Naive thymus-derived CD4-positive, alpha-beta T cell (primary cell): ENCODE results near the gene FBXW7. TPM values are rescaled to one million over a fixed set of nuclear protein-coding genes. Genes with fewer than 3 reads are reported as not detected.
A peak's percentile ranks its signal among the peaks of the same experiment; 100 is the strongest.

Experiments used
- ATAC-seq: fragments of 150-1000 bp; cut with Tn5 transposase; 2 replicates; pipeline ENCODE4 v1.10.0; 2021; ENCODE audit warnings: mild to moderate bottlenecking, moderate library complexity
- CTCF ChIA-PET: fragments of 350-600 bp; sonication (Branson Sonifier 250); formaldehyde crosslinking; loops from one replicate; lab custom pipeline; 2021; ENCODE audit warnings: antibody characterized with exemption; lab: Charles Lee
- POLR2A ChIA-PET: fragments of 350-600 bp; sonication (Branson Sonifier 250); formaldehyde crosslinking; loops from one replicate; lab custom pipeline; 2021; ENCODE audit warnings: antibody characterized with exemption, inconsistent platforms; lab: Charles Lee
- DNase-seq, 9 donors: peaks; one replicate each; pipeline versions ENCODE4 v3.0.0 to v3.0.0-alpha.2; 2020 to 2022; ENCODE audit warnings: mixed read lengths in 1 of 9
- H3K27ac ChIP-seq: one replicate; pipeline ENCODE4 v1.7.0; 2013; ENCODE audit warnings: mild to moderate bottlenecking, low read depth, low read length, moderate library complexity
- H3K27me3 ChIP-seq, 2 donors: one replicate each; pipeline ENCODE4 v1.7.0; 2013; ENCODE audit warnings: low read length in 2 of 2, mild to moderate bottlenecking in 2 of 2, moderate library complexity in 2 of 2; ENCODE audit not compliant: control insufficient read depth in 2 of 2, insufficient read depth in 2 of 2
- H3K36me3 ChIP-seq, 3 experiments: 1 replicate in 2 of 3; 2 replicates in 1 of 3; pipeline ENCODE4 v1.7.0; 2013; ENCODE audit warnings: low read length in 3 of 3, mild to moderate bottlenecking in 3 of 3, moderate library complexity in 1 of 3; ENCODE audit not compliant: insufficient read depth in 3 of 3, control insufficient read depth in 2 of 3
- H3K4me1 ChIP-seq, 2 donors: one replicate each; pipeline ENCODE4 v1.7.0; 2013; ENCODE audit warnings: low read length in 2 of 2, mild to moderate bottlenecking in 2 of 2, moderate library complexity in 1 of 2; ENCODE audit not compliant: control insufficient read depth in 2 of 2, insufficient read depth in 2 of 2
- H3K4me3 ChIP-seq: 2 replicates; pipeline ENCODE4 v1.7.0; 2013; ENCODE audit warnings: mild to moderate bottlenecking, low read length
- H3K9me3 ChIP-seq, 3 experiments: 1 replicate in 2 of 3; 2 replicates in 1 of 3; pipeline ENCODE4 v1.7.0; 2013; ENCODE audit warnings: low read length in 3 of 3; ENCODE audit not compliant: control insufficient read depth in 2 of 3
- H3K27ac Mint-ChIP-seq, 9 donors: one replicate each; pipeline ENCODE4 v1.8.0; 2020 to 2022; ENCODE audit warnings: mixed read lengths in 9 of 9, mild to moderate bottlenecking in 8 of 9, moderate library complexity in 5 of 9, inconsistent platforms in 2 of 9
- H3K27me3 Mint-ChIP-seq, 5 donors: one replicate each; pipeline ENCODE4 v1.8.0; 2021 to 2022; ENCODE audit warnings: mixed read lengths in 5 of 5, mild to moderate bottlenecking in 1 of 5
- H3K36me3 Mint-ChIP-seq, 5 donors: one replicate each; pipeline ENCODE4 v1.8.0; 2020 to 2022; ENCODE audit warnings: mixed read lengths in 5 of 5, mild to moderate bottlenecking in 3 of 5, inconsistent platforms in 1 of 5
- H3K4me1 Mint-ChIP-seq, 7 donors: one replicate each; pipeline ENCODE4 v1.8.0; 2020 to 2022; ENCODE audit warnings: mixed read lengths in 7 of 7, mild to moderate bottlenecking in 3 of 7, inconsistent platforms in 1 of 7
- H3K4me3 Mint-ChIP-seq, 10 donors: one replicate each; pipeline ENCODE4 v1.8.0; 2020 to 2022; ENCODE audit warnings: mild to moderate bottlenecking in 10 of 10, mixed read lengths in 10 of 10, moderate library complexity in 6 of 10, inconsistent platforms in 2 of 10
- H3K9me3 Mint-ChIP-seq, 11 donors: one replicate each; pipeline ENCODE4 v1.8.0; 2020 to 2022; ENCODE audit warnings: mixed read lengths in 11 of 11, mild to moderate bottlenecking in 4 of 11, inconsistent platforms in 1 of 11, moderate library complexity in 1 of 11
- intact Hi-C, 2 donors: fragments of 100-400 bp; cut with micrococcal nuclease; formaldehyde crosslinking; loops; one replicate each; pipeline ENCODE4 v1.15.1; 2023
- polyA plus RNA-seq, 2 donors: library from polyadenylated mRNA; unstranded; fragments of 300-500 nt; fragmentation: Illumina TruSeq; gene quantifications; one replicate each; pipeline ENCODE4 v1.2.3, GENCODE V29; 2021
- total RNA-seq, 6 experiments: library from RNA in 5 of 6; stranded (reverse) in 5 of 6; gene quantifications; 1 replicate in 5 of 6; 2 replicates in 1 of 6; pipeline ENCODE4 v1.2.3 and lab custom pipeline; 2021 to 2026

Gene FBXW7
- total and polyA plus RNA-seq, 7 experiments from 2014 or later, result 40.4 to 139 (median 114) TPM

GRCh38 chr4:152451496-152451895, 84.4 kb downstream of the FBXW7 start:
- Histone ChIP-seq H3K27me3 (no peaks in the 10 kb centered on the region), H3K4me3 (no peak overlapping the region), H3K36me3 (no peaks in the 10 kb centered on the region), H3K27ac (no peak overlapping the region), H3K9me3 (no peaks in the 10 kb centered on the region), H3K4me1 (peaks cover 0 to 3% of the 10 kb centered on the region in 2 donors)
- CTCF ChIA-PET, result no interaction called here
- POLR2A ChIA-PET, result no interaction called here
- intact Hi-C loops, result loop anchor here in 1 of 2 donors (5.0 kb wide), 1 partner anchor 41 kb away; no protein-coding TSS in a partner anchor
- Mint-ChIP-seq H3K4me1 (peaks cover 18 to 59% (median 39%) of the 10 kb centered on the region in 7 donors), H3K36me3 (peaks cover 0 to 10% (median 5%) of the 10 kb centered on the region in 5 donors), H3K9me3 (no peaks in the 10 kb centered on the region), H3K27me3 (no peaks in the 10 kb centered on the region), H3K27ac (no peak overlapping the region), H3K4me3 (no peak overlapping the region)
- ATAC-seq, result no peak
- DNase-seq, result no peak

- Mint-ChIP-seq H3K27ac (peak overlapping the region in 2 of 9 donors; percentile 33 to 55), H3K27me3 (no peaks in the 10 kb centered on the region), H3K4me1 (peaks cover 12 to 42% (median 31%) of the 10 kb centered on the region in 7 donors), H3K36me3 (peaks cover 0 to 18% (median 10%) of the 10 kb centered on the region in 5 donors), H3K9me3 (no peaks in the 10 kb centered on the region), H3K4me3 (no peak overlapping the region)
- Histone ChIP-seq H3K9me3 (no peaks in the 10 kb centered on the region), H3K36me3 (no peaks in the 10 kb centered on the region), H3K27me3 (no peaks in the 10 kb centered on the region), H3K4me1 (peaks cover 0 to 3% of the 10 kb centered on the region in 2 donors), H3K4me3 (no peak overlapping the region), H3K27ac (no peak overlapping the region)
- ATAC-seq, result no peak
- no peak for DNase-seq
- ChIA-PET CTCF (interaction anchor here (0.5 to 0.9 kb wide), 2 partner anchors 10 to 22 kb away, joined by 3 read pairs; no protein-coding TSS in a partner anchor), POLR2A (no interaction called here)
- intact Hi-C loops, result no loop called here
These were observed 87.0 kb downstream of the FBXW7 start for GRCh38 chr4:152448854-152449253.

- Mint-ChIP-seq H3K4me1 (peaks cover 11 to 42% (median 31%) of the 10 kb centered on the region in 7 donors), H3K36me3 (peaks cover 0 to 18% (median 10%) of the 10 kb centered on the region in 5 donors), H3K27ac (peak overlapping the region in 1 of 9 donors; percentile 67), H3K4me3 (no peak overlapping the region), H3K9me3 (no peaks in the 10 kb centered on the region), H3K27me3 (no peaks in the 10 kb centered on the region)
- Histone ChIP-seq H3K27ac (no peak overlapping the region), H3K36me3 (no peaks in the 10 kb centered on the region), H3K4me3 (no peak overlapping the region), H3K4me1 (peaks cover 0 to 3% of the 10 kb centered on the region in 2 donors), H3K27me3 (no peaks in the 10 kb centered on the region), H3K9me3 (no peaks in the 10 kb centered on the region)
- ATAC-seq (no peak), DNase-seq (no peak)
- intact Hi-C loops, result no loop called here
- ChIA-PET POLR2A (no interaction called here), CTCF (interaction anchor here (0.5 to 0.9 kb wide), 3 partner anchors 11 to 666 kb away, joined by 3 read pairs; no protein-coding TSS in a partner anchor)
These were observed 87.7 kb downstream of the FBXW7 start for GRCh38 chr4:152448038-152448707.

GRCh38 chr4:152443859-152444258, 92.0 kb downstream of the FBXW7 start:
- ChIA-PET POLR2A (no interaction called here), CTCF (no interaction called here)
- no peaks in the 10 kb centered on the region for H3K9me3 ChIP-seq
- no peaks in the 10 kb centered on the region for H3K36me3 ChIP-seq
- no peak overlapping the region for H3K27ac ChIP-seq
- H3K4me3 Mint-ChIP-seq, result no peak overlapping the region
- H3K27me3 Mint-ChIP-seq, result no peaks in the 10 kb centered on the region
- H3K4me3 ChIP-seq, result no peak overlapping the region
- no peak for DNase-seq
- no peak for ATAC-seq
- peaks cover 0 to 2% (median 0%) of the 10 kb centered on the region in 11 donors for H3K9me3 Mint-ChIP-seq
- H3K27ac Mint-ChIP-seq, result no peak overlapping the region
- H3K4me1 Mint-ChIP-seq, result peaks cover 11 to 45% (median 25%) of the 10 kb centered on the region in 7 donors
- H3K27me3 ChIP-seq, result no peaks in the 10 kb centered on the region
- intact Hi-C loops, result no loop called here
- peaks cover 0 to 19% (median 12%) of the 10 kb centered on the region in 5 donors for H3K36me3 Mint-ChIP-seq
- H3K4me1 ChIP-seq, result peaks cover 0 to 3% of the 10 kb centered on the region in 2 donors

GRCh38 chr4:152437561-152437960, 98.3 kb downstream of the FBXW7 start:
- POLR2A ChIA-PET, result no interaction called here
- H3K9me3 Mint-ChIP-seq, result peaks cover 0 to 3% (median 0%) of the 10 kb centered on the region in 11 donors
- intact Hi-C loops, result no loop called here
- H3K27me3 Mint-ChIP-seq, result no peaks in the 10 kb centered on the region
- Histone ChIP-seq H3K4me3 (no peak overlapping the region), H3K27ac (no peak overlapping the region), H3K9me3 (no peaks in the 10 kb centered on the region), H3K36me3 (no peaks in the 10 kb centered on the region), H3K27me3 (no peaks in the 10 kb centered on the region), H3K4me1 (no peaks in the 10 kb centered on the region)
- peaks cover 6 to 35% (median 17%) of the 10 kb centered on the region in 5 donors for H3K36me3 Mint-ChIP-seq
- CTCF ChIA-PET, result no interaction called here
- H3K27ac Mint-ChIP-seq, result no peak overlapping the region
- ATAC-seq (no peak), DNase-seq (no peak)
- no peak overlapping the region for H3K4me3 Mint-ChIP-seq
- peaks cover 10 to 48% (median 28%) of the 10 kb centered on the region in 7 donors for H3K4me1 Mint-ChIP-seq

- CTCF ChIA-PET, result interaction anchor here (1.0 kb wide), 1 partner anchor 65 kb away, joined by 3 read pairs; no protein-coding TSS in a partner anchor
- Mint-ChIP-seq H3K27ac (no peak overlapping the region), H3K27me3 (no peaks in the 10 kb centered on the region)
These were observed 99.5 kb downstream of the FBXW7 start for GRCh38 chr4:152436384-152436783.

More at GRCh38 chr4:152436384-152436783, 99.5 kb downstream of the FBXW7 start:
- Histone ChIP-seq H3K36me3 (no peaks in the 10 kb centered on the region), H3K9me3 (no peaks in the 10 kb centered on the region), H3K4me1 (no peaks in the 10 kb centered on the region), H3K4me3 (no peak overlapping the region), H3K27ac (no peak overlapping the region), H3K27me3 (no peaks in the 10 kb centered on the region)
- intact Hi-C loops, result no loop called here
- Mint-ChIP-seq H3K4me1 (peaks cover 15 to 49% (median 33%) of the 10 kb centered on the region in 7 donors), H3K9me3 (peaks cover 0 to 3% (median 0%) of the 10 kb centered on the region in 11 donors), H3K4me3 (no peak overlapping the region), H3K36me3 (peaks cover 6 to 32% (median 14%) of the 10 kb centered on the region in 5 donors)
- ATAC-seq (no peak), DNase-seq (no peak)
- POLR2A ChIA-PET, result no interaction called here
